Bronchial epithelial cell (primary cell): ENCODE data around the gene TSNAX. TPM values are rescaled to one million over a fixed set of nuclear protein-coding genes. Genes with fewer than 3 reads are reported as not detected.
"Not testable (repeated sequence)": the region's sequence is repeated elsewhere in the genome, so short reads cannot be mapped to it uniquely, and the experiment has no call there.

Experiments used
- DNase-seq: peaks from one replicate; pipeline ENCODE4 v3.0.0-alpha.2; 2010; ENCODE audit warnings: low read depth
- FAIRE-seq: peaks from 2 replicates; lab custom pipeline; 2011; peaks lifted over from hg19 to GRCh38; lab: Jason Lieb, UNC
- H3K27me3 ChIP-seq: 2 replicates; pipeline ENCODE4 v1.5.1; 2011; ENCODE audit warnings: low read length; ENCODE audit not compliant: control insufficient read depth, insufficient read depth
- H3K36me3 ChIP-seq: 2 replicates; pipeline ENCODE4 v1.5.1; 2011; ENCODE audit warnings: low read length; ENCODE audit not compliant: control insufficient read depth, insufficient read depth
- H3K4me3 ChIP-seq: 2 replicates; pipeline ENCODE4 v1.5.1; 2011; ENCODE audit warnings: mild to moderate bottlenecking, low read depth, low read length, control low read depth
- CTCF ChIP-seq: IDR thresholded peaks from 2 replicates; pipeline ENCODE4 v1.5.1; 2011; ENCODE audit warnings: mild to moderate bottlenecking, moderate library complexity, low read length, control low read depth, inconsistent platforms; ENCODE audit not compliant: insufficient read depth, severe bottlenecking
- total RNA-seq: library from RNA; depleted of rRNA; stranded (reverse); fragments of >200 nt; gene quantifications from 2 replicates; pipeline ENCODE4 v1.2.1, GENCODE V29; 2014

The TSNAX gene
- total RNA-seq, 1 donor from 2014 or later, result 27.1 TPM

DNA sequence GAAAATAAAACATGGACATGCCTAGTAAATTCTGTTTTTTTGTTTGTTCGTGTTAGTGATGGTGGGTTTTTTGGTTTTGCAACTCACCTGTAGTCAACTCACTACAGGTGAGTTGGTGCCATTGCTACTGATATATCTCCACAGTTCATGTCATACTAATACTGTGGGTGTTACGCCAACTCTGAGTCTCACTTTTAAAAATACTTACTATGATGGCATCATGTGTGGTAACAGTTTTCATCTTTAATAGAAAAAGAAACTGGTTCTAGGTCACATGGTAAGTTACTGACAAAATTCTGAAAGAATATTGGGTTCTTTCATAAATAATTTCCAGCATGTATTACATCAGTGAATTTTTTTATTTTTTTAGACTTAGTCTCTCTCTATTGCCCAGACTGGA, 38.0 kb downstream of the TSNAX start:
- no peak for DNase-seq
- no peak for FAIRE-seq
- H3K27me3 ChIP-seq, result no peaks in the 10 kb centered on the region

DNA sequence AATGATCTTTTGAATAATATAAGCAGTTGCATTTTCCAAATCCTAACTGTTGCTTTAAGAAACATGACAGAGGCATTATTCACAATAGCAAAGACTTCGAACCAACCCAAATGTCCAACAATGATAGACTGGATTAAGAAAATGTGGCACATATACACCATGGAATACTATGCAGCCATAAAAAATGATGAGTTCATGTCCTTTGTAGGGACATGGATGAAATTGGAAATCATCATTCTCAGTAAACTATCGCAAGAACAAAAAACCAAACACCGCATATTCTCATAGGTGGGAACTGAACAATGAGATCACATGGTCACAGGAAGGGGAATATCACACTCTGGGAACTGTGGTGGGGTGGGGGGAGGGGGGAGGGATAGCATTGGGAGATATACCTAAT, 41.8 kb downstream of the TSNAX start:
- H3K27me3 ChIP-seq, DNase-seq, H3K36me3 ChIP-seq, H3K4me3 ChIP-seq, FAIRE-seq: not testable (repeated sequence)

More for the DNA sequence above, 38.0 kb downstream of the TSNAX start:
- TF ChIP-seq CTCF, result no peak
- Histone ChIP-seq H3K36me3 (no peaks in the 10 kb centered on the region), H3K4me3 (no peak overlapping the region)

- DNase-seq, result peak; percentile 14
- no peak for TF ChIP-seq CTCF
- no peaks in the 10 kb centered on the region for H3K36me3 ChIP-seq
- H3K27me3 ChIP-seq, result no peaks in the 10 kb centered on the region
- H3K4me3 ChIP-seq, result no peak overlapping the region
- FAIRE-seq, result no peak
These were observed 43.4 kb downstream of the TSNAX start for GRCh38 chr1:231571904-231572303.

DNA sequence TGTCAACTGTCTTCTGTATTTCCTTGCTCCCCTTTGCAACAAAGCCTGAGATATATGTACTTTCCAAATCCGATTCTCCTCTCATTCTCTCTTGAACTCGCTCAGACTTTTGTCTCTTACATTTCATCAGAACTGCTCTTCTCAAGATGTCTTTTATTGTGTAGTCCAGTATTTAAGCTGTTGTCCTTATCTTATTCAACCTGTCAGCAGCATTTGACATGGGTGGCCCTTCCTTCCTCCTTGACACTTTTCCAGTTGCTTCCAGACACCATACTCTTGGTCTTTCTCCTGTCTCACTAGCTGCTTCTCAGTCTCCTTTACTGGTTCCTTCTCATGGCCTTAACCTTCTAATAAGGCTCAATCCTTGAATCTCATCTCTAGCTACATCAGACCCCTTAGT, 47.0 kb downstream of the TSNAX start:
- Histone ChIP-seq H3K27me3 (no peaks in the 10 kb centered on the region), H3K4me3 (no peak overlapping the region), H3K36me3 (no peaks in the 10 kb centered on the region)
- no peak for TF ChIP-seq CTCF
- no peak for DNase-seq
- FAIRE-seq, result no peak

GRCh38 chr1:231576804-231577718, 48.6 kb downstream of the TSNAX start:
- no peak for TF ChIP-seq CTCF
- Histone ChIP-seq H3K4me3 (no peak overlapping the region), H3K27me3 (no peaks in the 10 kb centered on the region), H3K36me3 (no peaks in the 10 kb centered on the region)
- no peak for DNase-seq
- FAIRE-seq, result no peak

- Histone ChIP-seq H3K4me3 (no peak overlapping the region), H3K36me3 (no peaks in the 10 kb centered on the region), H3K27me3 (no peaks in the 10 kb centered on the region)
- no peak for TF ChIP-seq CTCF
- no peak for FAIRE-seq
- DNase-seq, result no peak
These were observed 52.4 kb downstream of the TSNAX start for GRCh38 chr1:231580874-231581273.
